ENCODE results near the gene ZBED5.
A peak's percentile ranks its signal among the peaks of the same experiment; 100 is the strongest.
"Not testable (repeated sequence)": the region's sequence is repeated elsewhere in the genome, so short reads cannot be mapped to it uniquely, and the experiment has no call there.

Gene ZBED5

DNA sequence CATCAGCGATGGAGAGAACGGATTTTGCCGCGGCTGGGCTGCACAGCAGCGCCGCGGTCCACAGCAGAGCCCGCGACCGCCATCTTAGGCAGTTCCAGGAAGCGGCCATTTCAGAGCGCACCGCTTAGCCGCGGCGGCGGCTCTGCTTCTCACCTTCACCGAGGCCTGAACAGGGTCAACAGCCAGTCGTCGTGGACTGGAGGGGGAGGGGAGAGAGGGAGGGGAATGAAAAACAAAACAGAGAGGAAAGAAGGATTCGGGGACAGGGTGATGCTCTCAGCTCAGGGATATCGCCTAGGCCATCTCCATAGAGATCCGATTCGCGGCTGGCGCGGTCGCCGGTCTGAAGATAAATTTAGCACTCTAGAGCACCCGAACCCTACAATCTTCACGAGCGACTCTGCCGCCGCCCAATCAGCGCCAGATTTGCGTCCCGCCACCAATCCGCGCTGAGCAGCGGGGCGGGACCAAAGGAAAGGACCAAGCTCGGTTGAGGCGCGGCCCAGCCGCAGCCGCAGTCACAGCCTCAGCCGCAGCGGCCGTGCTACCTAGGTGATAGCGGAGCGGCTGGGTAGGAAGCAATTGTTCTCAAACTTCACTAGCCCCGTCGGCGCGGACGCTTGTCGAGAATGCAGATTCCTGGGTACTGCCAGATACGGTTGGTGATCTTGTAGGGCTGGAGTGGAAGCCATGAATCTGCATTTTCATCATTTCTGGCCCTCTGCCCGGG lies at the start of gene ZBED5:
Gene ZBED5 (minus strand): TSS at position 345 of the 730 bp plus-strand sequence. CDS start 3,108 bp downstream, outside the sequence.
- DNase-seq, result peak; percentile 97

DNA sequence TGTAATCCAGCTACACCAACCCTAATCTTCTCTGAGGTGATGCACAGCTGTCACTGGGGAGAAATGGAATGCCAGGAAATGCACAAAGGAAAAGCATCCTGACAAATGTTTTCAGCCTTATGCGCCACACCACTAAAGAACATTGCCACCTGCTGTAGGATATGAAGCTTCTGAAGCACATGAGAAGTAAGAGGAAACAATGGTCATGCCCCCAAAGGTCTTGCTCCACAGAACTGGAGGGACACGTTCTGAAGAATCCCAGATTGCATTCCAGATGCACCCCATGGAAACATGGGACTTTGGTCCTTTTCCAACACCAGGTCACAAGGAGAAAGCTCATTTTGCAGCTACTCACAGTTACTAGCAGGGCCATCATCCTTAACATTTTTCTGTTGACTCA lies 48.7 kb upstream of the ZBED5 start:
- no peak for DNase-seq

DNA sequence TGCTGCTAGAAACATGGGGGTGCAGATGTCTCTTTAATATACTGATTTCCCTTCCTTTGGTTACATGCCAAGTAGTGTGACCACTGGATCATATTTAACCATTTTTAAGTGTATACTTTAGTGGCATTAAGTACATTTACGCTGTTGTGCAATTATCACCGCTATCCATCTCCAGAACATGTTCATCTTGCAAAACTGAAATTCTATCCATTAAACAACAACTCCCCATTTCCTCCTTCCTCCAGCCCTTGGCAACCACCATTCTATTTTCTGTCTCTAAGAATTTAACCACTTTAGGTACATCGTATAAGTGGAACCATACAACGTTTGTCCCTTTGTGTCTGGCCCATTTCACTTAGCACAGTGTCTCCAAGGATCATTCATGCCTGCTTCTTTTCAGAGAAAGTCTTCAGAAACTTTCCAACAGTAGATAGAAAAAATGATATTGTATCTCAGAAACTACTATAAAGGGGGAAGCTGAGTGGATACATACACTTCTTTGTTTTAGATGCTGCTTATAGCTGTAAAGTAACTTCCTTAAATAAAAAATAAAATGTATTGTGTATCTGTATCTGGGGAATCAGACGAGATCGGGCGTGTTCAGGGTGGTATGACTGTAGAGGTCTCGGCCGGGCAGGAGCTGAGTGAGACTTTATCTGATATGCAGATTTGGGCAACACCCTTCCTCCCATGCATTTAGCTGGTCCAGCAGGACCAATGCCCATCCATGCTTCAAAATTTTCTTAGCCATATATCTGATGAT lies 44.6 kb upstream of the ZBED5 start:
- DNase-seq, result no peak

DNA sequence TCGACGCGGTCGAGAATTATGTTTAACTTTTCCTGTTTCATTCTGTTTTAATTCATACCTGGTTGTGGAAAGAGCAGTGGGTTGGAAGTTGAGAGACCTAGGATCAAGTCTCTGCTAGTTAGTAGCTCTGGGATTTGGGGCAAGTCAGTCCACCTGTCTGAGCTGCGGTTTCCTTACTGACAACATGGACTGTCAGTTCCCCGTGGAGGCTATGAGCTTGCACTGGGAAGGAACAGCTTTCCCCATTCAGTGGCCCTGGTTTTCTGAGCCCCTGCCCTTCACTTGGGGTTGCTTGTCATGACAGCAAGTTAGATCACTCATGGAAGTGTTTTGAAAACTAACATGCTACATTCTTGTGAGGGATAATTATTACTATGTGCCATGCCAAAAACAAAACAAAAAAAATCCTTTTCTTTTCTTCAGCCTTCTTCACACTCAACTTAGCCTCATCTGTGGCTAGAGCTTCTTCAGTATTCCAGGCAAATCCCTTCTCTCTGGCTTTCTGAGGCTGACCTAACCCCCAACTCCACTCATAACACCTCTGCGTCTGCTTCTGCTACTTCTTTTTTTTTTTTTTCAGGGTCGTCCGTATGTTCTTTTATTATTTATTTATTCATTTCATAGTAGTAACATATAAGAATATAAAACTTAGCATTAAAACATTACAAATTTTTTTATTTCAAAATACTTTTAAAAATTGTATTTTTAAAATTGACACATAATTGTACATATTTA lies 43.0 kb upstream of the ZBED5 start:
- DNase-seq, result no peak

DNA sequence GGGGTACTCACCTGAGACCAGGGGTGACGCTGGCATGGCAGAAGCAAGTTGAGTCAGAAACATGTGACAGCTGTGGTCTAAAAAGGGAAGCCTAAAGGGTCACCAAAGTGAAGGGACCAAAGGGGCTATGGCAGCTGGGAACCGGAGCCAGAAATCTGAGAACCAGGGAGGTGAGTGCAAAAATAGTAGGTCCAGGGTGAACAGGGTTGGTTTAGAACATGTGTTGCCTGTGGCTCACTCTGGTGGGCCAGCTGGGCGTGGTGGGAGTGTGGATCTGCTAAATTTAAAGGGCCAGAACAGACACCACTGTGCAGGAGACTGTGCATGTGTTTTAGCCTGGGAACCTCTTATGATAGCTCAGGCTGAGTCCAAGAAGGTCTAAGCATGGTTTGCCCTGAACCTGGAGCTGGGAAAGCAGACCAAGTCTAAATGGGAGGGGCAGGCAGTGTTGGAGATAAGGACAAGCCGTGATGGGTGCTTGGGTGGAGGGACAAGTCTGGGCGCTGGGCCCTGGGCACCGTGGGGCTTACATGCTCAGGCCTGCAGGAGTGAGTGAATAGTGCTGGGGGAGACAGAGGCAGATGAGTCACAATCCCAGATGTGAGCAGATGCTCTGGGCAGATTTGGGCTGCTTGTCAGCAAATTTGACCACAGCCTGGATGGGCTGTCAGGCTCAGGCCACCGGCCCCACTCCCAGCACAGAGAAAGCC lies 41.4 kb upstream of the ZBED5 start:
- no peak for DNase-seq

DNA sequence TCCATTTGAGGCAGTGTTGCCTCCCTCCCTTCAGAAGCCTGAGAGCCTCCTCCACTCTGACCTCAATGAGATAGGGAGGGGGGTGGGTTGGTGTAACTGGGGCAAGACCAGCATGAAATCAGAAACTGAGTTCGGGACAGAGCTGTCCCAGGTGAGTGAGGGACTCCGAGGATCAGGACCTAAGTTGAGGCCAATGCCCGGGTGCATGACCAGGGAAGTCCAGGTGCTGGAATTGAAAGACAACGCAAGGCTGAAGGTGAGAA lies 40.8 kb upstream of the ZBED5 start:
- no peak for DNase-seq

DNA sequence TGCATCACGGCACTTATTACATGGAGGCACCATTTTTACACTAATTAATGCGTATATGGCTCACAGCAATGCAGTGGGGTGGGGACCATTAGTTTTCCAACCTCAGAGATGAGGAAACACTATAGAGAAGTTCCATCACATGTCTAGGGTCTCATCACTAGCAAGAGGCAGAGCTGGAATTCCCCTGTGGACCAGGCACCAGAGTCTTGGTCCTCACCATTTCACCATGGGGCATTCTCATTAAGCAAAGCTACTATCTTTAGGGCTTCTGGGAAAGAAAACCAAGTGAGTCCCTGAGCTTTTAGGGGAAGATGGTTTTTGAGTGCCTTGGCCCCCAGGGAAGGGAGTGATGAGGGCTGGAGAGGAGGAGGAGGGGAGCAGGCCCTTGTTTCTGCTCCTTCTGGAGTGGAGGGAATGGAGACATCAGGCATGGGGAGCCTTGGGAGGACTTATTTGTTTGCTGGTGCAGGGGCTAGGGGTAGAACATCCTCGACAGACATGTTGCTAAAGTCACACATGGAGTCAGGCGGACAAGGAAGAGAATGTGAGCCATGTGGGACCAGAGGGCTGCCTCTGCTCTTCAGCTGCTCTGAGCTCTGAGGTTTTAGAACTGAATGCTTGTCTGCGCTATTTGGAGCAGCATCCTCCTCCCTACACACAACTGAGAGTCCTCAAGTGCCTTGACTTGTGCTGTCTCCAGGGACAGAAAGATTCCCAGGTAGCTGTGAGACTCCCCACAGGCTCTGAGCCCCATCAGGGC lies 40.3 kb upstream of the ZBED5 start:
- no peak for DNase-seq

DNA sequence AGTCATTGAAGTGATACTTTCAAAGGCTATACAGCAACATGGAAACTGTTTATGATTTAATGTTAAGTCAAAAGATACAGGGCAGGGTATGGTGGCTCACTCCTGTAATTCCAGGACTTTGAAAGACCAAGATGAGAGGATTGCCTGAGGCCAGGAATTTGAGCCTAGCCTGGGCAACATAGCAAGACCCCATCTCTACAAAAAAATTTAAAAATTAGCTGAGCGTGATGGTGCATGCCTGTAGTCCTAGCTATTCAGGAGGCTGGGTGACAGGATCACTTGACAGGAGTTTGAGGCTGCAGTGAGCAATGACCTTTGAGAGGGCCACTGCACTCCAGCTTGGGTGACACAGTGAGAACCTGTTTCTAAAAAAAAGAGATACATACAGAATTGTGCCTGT lies 39.3 kb upstream of the ZBED5 start:
- DNase-seq, result no peak

DNA sequence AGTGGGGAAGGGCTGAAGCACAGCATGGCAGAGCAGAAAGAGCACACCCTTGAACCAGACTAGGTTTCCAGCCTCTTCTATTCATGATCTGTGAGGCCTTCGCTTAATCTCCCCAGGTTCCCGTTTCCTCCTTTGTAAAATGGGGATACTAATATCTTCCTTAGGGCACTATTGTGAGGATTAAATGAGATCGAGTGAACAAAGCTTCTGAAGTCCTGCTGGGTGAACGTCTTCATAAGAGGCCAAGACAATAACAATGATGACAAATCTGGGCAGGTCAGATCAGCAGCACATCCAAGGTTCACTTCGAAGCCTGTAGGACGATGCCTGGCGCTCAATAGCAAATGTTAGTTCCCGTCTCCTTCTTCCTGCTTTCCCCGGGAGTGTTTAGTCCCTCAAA lies 38.6 kb upstream of the ZBED5 start:
- DNase-seq, result no peak

DNA sequence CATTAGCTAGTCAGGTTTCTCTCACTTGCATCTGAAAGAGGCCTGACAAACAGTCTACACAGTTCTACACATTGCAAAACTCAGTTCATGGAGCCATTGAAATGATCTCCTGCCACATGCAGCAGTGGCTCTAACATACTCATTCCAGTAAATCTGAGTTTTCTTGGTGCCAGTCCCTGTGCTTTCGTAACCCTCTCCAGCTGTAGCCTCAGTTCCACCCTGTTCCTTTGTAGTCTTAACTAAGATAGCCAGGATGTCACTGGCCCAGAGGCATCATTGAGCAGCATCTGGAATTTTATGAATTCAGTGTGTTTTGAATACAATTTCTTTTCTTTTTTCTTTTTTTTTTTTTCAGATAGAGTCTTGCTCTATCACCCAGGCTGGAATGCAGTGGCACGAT lies 37.4 kb upstream of the ZBED5 start:
- no peak for DNase-seq

DNA sequence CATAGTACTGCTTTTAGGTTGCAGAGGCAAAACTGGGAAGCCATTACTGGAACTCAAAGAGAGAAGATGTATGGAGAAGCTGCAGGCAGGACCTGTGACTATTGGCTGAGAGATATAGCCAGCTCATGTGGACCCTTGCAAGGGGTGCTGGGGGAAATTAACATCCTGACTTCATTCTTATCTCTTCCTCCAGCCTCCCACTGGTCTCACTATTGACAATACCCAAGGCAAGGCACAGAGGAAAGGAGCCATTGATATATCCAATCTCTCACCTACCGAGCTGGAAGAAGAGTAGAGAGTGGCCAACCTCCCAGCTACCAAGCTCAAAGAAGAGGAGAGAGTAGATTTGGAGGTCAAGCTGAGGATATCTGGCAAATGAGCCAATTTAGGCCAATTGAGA lies 36.8 kb upstream of the ZBED5 start:
- no peak for DNase-seq

DNA sequence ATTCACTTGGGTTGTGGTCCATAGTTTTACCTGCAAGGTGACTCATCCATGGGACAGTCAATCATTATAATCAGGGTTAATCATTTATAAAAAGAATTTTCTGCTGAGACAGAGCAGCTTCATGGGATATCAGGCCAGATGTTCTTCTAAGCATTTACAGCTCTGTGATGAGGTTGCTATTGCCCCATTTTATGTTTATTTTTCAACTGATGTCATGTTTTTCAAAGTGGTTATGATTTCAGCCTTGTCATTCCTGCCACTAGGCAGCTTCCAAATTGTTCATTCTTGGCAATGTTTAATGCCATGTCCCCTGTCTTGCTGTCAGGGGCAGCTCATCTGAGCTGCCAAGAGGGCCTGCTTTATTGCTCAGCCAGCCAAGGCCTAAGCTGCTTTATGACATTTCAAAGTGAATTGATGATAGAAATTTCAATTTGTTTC lies 35.9 kb upstream of the ZBED5 start:
- no peak for DNase-seq

DNA sequence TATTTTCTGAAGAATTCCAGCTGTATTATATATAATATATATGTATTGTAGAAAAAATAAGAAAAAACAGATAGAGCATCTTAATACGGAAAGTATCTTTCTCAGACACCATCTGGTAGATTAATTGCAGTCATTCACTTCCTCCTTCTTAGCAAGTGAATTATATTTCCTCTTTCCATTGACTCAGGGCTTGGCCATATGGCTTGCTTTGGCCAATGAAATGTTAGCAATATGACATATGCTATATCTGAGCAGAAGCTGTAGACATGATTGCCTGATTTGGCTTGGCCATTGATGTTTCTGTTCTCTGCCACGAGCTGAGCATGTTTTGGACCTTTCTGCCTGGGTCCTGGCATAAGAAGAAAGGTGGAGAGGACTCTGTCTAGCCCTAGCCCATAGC lies 34.4 kb upstream of the ZBED5 start:
- DNase-seq, result no peak

DNA sequence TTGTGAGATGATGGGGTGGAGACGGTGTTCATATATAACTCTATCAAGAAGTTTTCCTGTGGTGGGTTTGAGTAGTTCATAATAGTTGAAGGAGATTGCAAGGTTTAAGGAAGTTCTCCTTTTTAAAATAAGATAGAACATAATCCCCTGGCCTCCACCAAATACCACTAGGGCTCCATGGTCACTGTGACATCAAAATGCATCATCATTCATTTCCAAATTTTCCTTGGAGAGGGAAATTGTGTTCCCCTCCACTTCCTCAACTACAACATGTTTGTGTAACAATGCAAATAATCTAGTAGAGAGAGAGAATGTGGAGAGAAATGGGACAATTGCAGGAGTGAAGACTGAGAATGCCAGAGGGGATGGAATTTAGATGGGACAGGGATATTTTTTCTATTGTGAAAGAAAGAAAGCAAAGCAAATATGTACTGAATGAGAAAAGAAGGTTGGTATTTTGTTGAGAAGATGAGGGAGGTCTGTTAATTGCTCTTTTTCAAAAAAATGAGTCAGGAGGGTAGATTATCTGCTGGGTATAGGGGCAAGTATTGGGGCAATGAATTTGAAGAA lies 33.4 kb upstream of the ZBED5 start:
- no peak for DNase-seq

DNA sequence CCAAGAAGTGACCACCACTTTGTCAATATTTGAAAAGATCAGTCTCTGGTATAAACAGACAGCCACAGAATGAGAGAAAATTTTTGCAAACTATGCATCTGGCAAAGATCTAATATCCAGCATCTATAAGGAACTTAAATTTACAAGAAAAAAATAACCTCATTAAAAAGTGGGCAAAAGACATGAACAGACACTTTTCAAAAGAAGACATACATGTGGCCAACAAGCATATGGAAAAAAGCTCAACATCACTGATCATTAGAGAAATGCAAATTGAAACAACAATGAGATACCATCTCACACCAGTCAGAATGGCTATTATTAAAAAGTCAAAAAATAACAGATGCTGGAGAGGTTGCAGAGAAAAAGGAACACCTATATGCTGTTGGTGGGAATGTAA lies 32.2 kb upstream of the ZBED5 start:
- DNase-seq, result not testable (repeated sequence)

DNA sequence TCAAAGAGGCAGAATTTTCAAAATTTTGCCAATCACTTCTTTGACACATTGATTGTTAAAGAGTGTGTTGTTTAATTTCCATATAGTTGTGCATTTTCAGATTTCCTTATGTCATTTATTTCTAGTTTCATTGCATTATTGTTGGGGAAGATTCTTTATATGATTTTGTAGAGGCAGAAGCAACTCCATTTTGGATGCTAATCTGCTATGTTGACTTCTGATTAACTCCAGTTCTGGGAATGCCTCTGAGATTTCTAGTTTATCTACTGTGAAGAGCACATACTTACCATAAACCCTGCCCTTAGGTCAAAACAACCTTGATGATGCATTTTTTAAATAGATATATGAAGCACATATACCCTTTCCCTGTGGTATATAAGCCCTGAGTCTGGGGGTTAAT lies 29.5 kb upstream of the ZBED5 start:
- DNase-seq, result no peak

DNA sequence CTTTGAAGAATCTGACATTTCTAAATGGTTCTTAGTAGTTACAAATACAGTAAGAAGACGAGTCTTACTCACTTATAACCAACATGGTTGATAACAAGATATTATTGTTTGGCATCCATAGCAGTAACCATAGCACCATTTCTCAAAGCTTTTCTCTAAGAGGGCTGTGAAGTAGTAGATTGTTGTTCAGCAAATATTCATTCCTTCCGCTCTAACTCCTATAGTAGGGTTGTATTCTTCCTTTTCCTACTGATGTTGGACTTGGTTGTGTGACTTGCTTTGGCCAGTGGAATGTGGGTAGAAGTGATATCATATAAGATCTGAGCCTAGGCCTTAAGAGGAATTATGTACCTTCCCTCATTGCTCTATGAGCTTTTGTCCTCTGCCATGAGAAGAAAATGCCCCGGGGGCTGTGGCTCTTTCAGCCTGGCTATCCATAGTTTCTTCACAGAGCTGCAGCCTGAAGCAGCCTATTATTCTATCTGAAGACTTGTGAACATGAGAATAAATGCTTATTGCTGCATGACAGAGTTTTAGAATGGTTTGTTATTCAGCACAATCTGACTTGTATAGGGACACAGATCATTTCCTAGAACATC lies 28.9 kb upstream of the ZBED5 start:
- no peak for DNase-seq

DNA sequence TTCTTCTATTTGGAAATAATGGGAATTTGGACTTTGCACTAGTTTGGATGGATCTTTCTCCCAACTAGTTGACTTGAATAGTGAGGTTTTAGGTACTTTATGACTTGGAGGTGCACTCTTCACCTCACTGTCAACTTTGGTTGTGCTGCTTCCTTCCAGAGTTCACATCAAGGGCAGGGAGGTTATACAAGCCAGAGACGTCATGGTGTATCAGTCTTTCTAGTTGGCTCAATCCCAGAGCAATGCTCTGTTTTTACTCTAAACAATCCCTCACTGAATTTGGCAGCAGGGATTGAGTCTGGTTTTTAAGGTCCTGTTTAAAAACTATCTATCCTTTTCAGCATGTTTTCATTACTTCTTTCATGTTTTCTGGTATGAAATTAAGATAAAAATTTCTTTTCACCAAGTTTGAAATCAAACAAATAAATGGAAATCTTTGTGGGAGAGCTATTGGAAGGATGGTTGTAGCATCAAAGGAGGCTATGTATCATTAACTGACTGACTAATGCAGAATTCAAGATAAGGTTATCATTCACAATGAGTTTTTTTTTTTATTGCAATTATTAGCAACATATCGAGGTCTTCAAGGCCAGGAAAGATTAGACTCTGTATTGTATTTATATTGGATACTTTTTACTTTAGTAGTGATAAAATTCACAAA lies 28.0 kb upstream of the ZBED5 start:
- DNase-seq, result no peak

DNA sequence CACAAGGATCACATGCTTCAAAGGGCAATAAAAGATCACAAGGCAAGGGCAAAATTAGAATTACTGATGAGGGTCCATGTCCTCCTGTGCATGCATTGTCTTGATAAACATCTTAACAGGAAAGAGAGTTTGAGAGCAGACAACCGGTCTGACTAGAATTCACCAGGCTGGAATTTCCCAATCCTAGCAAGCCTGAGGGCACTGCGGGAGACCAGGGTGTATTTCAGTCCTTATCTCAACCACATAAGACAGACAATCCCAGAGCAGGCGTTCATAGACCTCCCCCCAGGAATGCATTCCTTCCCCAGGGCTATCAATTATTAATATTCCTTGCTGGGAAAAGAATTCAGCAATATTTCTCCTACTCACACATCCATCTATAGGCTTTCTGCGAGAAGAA lies 26.4 kb upstream of the ZBED5 start:
- DNase-seq, result not testable (repeated sequence)

DNA sequence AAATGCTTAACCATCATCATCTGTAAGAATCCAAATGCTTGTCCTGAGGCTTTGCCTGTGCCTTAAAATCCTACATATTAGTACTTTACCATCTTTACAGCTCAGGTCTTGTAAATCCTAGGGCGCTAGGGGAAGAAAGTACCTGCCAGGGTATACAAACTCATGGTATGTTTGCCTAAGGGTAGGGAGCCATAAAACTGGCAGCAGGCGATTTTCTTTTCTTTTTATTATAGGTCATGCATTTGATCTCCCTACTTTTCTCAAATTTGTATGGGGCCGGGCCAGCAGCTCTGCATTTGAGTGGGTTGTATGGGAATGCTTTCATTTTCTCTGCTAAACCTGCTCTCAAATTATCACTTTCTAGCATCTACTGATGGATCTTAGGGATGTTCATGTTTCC lies 24.0 kb upstream of the ZBED5 start:
- no peak for DNase-seq

Data from CD4-positive, alpha-beta T cell treated with Interleukin-4 for 4 hours (primary cell).